GM12892 (cell line): ENCODE results near the gene CALCOCO1.

Experiments used
- POLR2A ChIP-seq: IDR thresholded peaks from 2 replicates; pipeline ENCODE4 v1.6.1; 2011; ENCODE audit warnings: low read depth, low read length, control low read depth
- POLR2AphosphoS5 ChIP-seq: IDR thresholded peaks from 2 replicates; pipeline ENCODE4 v1.6.1; 2011; ENCODE audit warnings: low read depth, low read length, control low read depth

GRCh38 chr12:53756300-53757100, 29.2 kb upstream of the CALCOCO1 start:
- TF ChIP-seq POLR2AphosphoS5 (no peak), POLR2A (no peak)
